Ishikawa (cell line): ENCODE data around the gene USP47.

Experiments used
- TAF1 ChIP-seq: IDR thresholded peaks from 2 replicates; pipeline ENCODE4 v1.6.1; 2012; ENCODE audit warnings: low read depth, mild to moderate bottlenecking
- ZBTB7A ChIP-seq: IDR thresholded peaks from 2 replicates; pipeline ENCODE4 v1.6.1; 2012; ENCODE audit warnings: low read depth

- TF ChIP-seq ZBTB7A (no peak), TAF1 (no peak)
Observed at GRCh38 chr11:11988099-11988651, 146.4 kb downstream of the USP47 start.
